ENCODE measurements around the gene KRR1. TPM values are rescaled to one million over a fixed set of nuclear protein-coding genes. Genes with fewer than 3 reads are reported as not detected.

Gene KRR1
- total RNA-seq, 1 donor from 2014 or later, result 56.9 TPM

DNA sequence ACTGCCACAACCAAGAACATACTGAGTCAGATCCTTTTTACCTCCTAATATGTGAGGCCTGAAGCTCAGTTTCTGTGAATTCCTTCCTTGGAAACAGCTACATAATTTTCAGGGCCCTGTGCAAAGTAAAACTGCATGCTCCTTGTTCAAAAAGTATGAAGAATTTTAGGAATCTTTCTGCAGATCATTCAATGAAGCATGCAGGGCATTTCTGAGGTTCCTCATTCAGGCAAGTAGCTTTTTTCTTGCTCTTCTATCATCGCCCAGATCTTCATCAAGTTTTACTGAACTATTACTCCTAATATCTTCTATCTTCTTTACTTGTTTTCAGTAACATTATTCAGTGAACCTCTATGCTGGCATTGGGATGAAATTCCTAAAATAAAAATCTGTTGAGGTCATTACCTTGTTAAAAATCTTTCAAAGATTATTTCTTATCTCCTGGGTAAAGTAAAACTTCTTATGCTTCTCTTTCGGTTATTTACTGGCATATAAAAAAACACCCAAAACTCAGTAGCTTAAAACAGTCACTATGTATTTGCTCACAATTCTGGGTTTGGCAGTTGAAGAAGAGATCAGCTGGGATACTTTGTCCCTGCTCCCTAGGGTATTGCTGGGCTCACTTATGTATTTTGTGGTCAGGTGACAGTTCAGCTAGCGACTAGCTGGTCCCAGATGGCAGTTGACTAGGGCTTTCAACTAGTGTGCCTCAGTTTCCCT is 42.6 kb upstream of the KRR1 start:
- no peaks in the 10 kb centered on the region for H3K79me2 ChIP-seq (ENCODE audit: insufficient read depth, low read length)
- no peak overlapping the region for H3K27ac ChIP-seq (ENCODE audit: low read depth, low read length)
- TF ChIP-seq, protein P1, sequence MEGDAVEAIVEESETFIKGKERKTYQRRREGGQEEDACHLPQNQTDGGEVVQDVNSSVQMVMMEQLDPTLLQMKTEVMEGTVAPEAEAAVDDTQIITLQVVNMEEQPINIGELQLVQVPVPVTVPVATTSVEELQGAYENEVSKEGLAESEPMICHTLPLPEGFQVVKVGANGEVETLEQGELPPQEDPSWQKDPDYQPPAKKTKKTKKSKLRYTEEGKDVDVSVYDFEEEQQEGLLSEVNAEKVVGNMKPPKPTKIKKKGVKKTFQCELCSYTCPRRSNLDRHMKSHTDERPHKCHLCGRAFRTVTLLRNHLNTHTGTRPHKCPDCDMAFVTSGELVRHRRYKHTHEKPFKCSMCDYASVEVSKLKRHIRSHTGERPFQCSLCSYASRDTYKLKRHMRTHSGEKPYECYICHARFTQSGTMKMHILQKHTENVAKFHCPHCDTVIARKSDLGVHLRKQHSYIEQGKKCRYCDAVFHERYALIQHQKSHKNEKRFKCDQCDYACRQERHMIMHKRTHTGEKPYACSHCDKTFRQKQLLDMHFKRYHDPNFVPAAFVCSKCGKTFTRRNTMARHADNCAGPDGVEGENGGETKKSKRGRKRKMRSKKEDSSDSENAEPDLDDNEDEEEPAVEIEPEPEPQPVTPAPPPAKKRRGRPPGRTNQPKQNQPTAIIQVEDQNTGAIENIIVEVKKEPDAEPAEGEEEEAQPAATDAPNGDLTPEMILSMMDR (IDR thresholded peaks at IDR 0.05; ENCODE audit: insufficient read depth, low read depth, low read length), result no peak
- no peak for TF ChIP-seq EZH2 (IDR thresholded peaks at IDR 0.05; ENCODE audit: insufficient read depth, low read length)
- no peaks in the 10 kb centered on the region for H3K27me3 Mint-ChIP-seq (ENCODE audit: low read depth, unreplicated experiment)
- peak overlapping the region; percentile 44 for H3K27ac Mint-ChIP-seq (ENCODE audit: unreplicated experiment)
- no peaks in the 10 kb centered on the region for H3K36me3 ChIP-seq (ENCODE audit: insufficient read depth, low read length)
- peaks cover 20% of the 10 kb centered on the region for H3K4me1 Mint-ChIP-seq (ENCODE audit: low read depth, unreplicated experiment)
- no peak overlapping the region for H3K4me3 ChIP-seq (ENCODE audit: insufficient read depth, low read depth, low read length)
- FAIRE-seq, result peak; percentile 56
- no peaks in the 10 kb centered on the region for H4K20me1 ChIP-seq (ENCODE audit: insufficient read depth, low read length)
- H2AFZ ChIP-seq (ENCODE audit: low read depth, low read length), result no peak overlapping the region
- H3K9ac ChIP-seq (ENCODE audit: low read length), result no peak overlapping the region
- H3K4me3 Mint-ChIP-seq (ENCODE audit: unreplicated experiment), result no peak overlapping the region
- H3K9me3 Mint-ChIP-seq (ENCODE audit: unreplicated experiment), result no peaks in the 10 kb centered on the region
- H3K36me3 Mint-ChIP-seq (ENCODE audit: low read depth, unreplicated experiment), result no peaks in the 10 kb centered on the region
- no peaks in the 10 kb centered on the region for H3K27me3 ChIP-seq (ENCODE audit: insufficient read depth, low read length)
- H3K4me1 ChIP-seq (ENCODE audit: insufficient read depth, low read length), result peaks cover 15% of the 10 kb centered on the region
- peak; percentile 60 for DNase-seq (ENCODE audit: low read depth)
- no peaks in the 10 kb centered on the region for H3K9me3 ChIP-seq (ENCODE audit: insufficient read depth, low read depth, low read length)
- peak overlapping the region; percentile 28 for H3K4me2 ChIP-seq (ENCODE audit: low read length)

DNA sequence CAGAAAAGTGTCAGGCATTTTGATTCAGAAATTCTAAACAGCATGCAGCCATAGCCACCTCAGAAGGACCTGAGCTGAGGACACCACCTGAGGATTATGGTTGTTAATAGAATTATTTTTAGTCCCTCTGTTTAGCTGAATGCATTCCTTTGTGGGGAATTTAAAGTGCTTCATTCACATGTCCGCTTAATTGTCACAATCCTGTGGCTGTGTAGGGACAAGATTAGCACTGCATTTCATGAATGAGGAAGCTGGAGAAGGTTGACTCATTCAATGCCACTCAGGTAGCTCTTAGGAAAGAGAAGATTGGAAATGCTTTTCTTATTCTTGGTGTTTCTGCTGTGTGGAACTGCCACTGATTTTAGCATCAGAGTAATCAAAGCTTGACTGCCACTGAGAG is 42.0 kb upstream of the KRR1 start:
- peak; percentile 52 for DNase-seq (ENCODE audit: low read depth)
- no peaks in the 10 kb centered on the region for H3K27me3 Mint-ChIP-seq (ENCODE audit: low read depth, unreplicated experiment)
- Histone ChIP-seq H3K27ac (ENCODE audit: low read depth, low read length) (no peak overlapping the region), H3K4me1 (ENCODE audit: insufficient read depth, low read length) (peaks cover 15% of the 10 kb centered on the region), H3K4me3 (ENCODE audit: insufficient read depth, low read depth, low read length) (no peak overlapping the region), H3K79me2 (ENCODE audit: insufficient read depth, low read length) (no peaks in the 10 kb centered on the region), H3K9me3 (ENCODE audit: insufficient read depth, low read depth, low read length) (no peaks in the 10 kb centered on the region), H2AFZ (ENCODE audit: low read depth, low read length) (no peak overlapping the region), H3K4me2 (ENCODE audit: low read length) (peak overlapping the region; percentile 28), H3K27me3 (ENCODE audit: insufficient read depth, low read length) (no peaks in the 10 kb centered on the region), H4K20me1 (ENCODE audit: insufficient read depth, low read length) (no peaks in the 10 kb centered on the region), H3K9ac (ENCODE audit: low read length) (no peak overlapping the region), H3K36me3 (ENCODE audit: insufficient read depth, low read length) (no peaks in the 10 kb centered on the region)
- H3K36me3 Mint-ChIP-seq (ENCODE audit: low read depth, unreplicated experiment), result no peaks in the 10 kb centered on the region
- TF ChIP-seq, protein P1 (IDR thresholded peaks at IDR 0.05; ENCODE audit: insufficient read depth, low read depth, low read length), result no peak
- TF ChIP-seq EZH2 (IDR thresholded peaks at IDR 0.05; ENCODE audit: insufficient read depth, low read length), result no peak
- H3K4me1 Mint-ChIP-seq (ENCODE audit: low read depth, unreplicated experiment), result peaks cover 20% of the 10 kb centered on the region
- no peaks in the 10 kb centered on the region for H3K9me3 Mint-ChIP-seq (ENCODE audit: unreplicated experiment)
- H3K4me3 Mint-ChIP-seq (ENCODE audit: unreplicated experiment), result no peak overlapping the region
- H3K27ac Mint-ChIP-seq (ENCODE audit: unreplicated experiment), result peak overlapping the region; percentile 44
- peak; percentile 43 for FAIRE-seq

DNA sequence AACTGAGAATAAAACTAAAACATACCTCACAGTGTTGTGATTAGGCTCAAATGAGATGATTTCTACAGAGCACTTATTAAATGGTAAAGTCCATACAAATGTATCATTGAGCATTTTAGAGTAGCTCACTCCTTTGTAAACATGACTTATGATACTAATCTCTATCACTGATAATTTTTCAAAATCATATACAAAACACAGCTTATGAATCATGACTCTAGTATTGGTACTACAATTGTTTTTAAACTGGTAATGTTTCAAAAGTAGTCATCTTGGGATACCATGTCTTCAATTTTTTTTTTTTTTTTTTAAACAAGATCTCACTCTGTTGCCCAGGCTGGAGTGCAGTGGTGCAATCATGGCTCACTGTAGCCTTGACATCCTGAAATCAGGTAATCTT is 40.1 kb upstream of the KRR1 start:
- no peak overlapping the region for H3K4me2 ChIP-seq (ENCODE audit: low read length)
- TF ChIP-seq, protein P1 (IDR thresholded peaks at IDR 0.05; ENCODE audit: insufficient read depth, low read depth, low read length), result no peak
- no peak for TF ChIP-seq EZH2 (IDR thresholded peaks at IDR 0.05; ENCODE audit: insufficient read depth, low read length)
- no peaks in the 10 kb centered on the region for H3K9me3 ChIP-seq (ENCODE audit: insufficient read depth, low read depth, low read length)
- H3K4me1 ChIP-seq (ENCODE audit: insufficient read depth, low read length), result peaks cover 15% of the 10 kb centered on the region
- no peaks in the 10 kb centered on the region for H3K27me3 ChIP-seq (ENCODE audit: insufficient read depth, low read length)
- Mint-ChIP-seq H3K36me3 (ENCODE audit: low read depth, unreplicated experiment) (no peaks in the 10 kb centered on the region), H3K4me1 (ENCODE audit: low read depth, unreplicated experiment) (peaks cover 20% of the 10 kb centered on the region), H3K4me3 (ENCODE audit: unreplicated experiment) (no peak overlapping the region), H3K27ac (ENCODE audit: unreplicated experiment) (no peak overlapping the region), H3K9me3 (ENCODE audit: unreplicated experiment) (no peaks in the 10 kb centered on the region), H3K27me3 (ENCODE audit: low read depth, unreplicated experiment) (no peaks in the 10 kb centered on the region)
- no peak for DNase-seq (ENCODE audit: low read depth)
- no peak overlapping the region for H3K4me3 ChIP-seq (ENCODE audit: insufficient read depth, low read depth, low read length)
- no peak overlapping the region for H2AFZ ChIP-seq (ENCODE audit: low read depth, low read length)
- FAIRE-seq, result peak; percentile 41
- no peaks in the 10 kb centered on the region for H3K79me2 ChIP-seq (ENCODE audit: insufficient read depth, low read length)
- H3K27ac ChIP-seq (ENCODE audit: low read depth, low read length), result no peak overlapping the region
- H3K36me3 ChIP-seq (ENCODE audit: insufficient read depth, low read length), result no peaks in the 10 kb centered on the region
- H4K20me1 ChIP-seq (ENCODE audit: insufficient read depth, low read length), result no peaks in the 10 kb centered on the region
- no peak overlapping the region for H3K9ac ChIP-seq (ENCODE audit: low read length)
